Stimulated activated CD4-positive, alpha-beta T cell treated with anti-CD3 and anti-CD28 coated beads, Interleukin-4, amount 100 ng/mL, for 1 hour (primary cell): ENCODE data around the gene NANOS3.

ENCODE experiments used
- DNase-seq: peaks from one replicate; pipeline ENCODE4 v3.0.0-alpha.2; 2020

The NANOS3 gene

GRCh38 chr19:13923194-13923987 is 46.5 kb downstream of the NANOS3 start:
- DNase-seq = no peak

GRCh38 chr19:13926010-13926409 is 49.1 kb downstream of the NANOS3 start:
- DNase-seq = no peak

GRCh38 chr19:13926715-13927114 is 49.8 kb downstream of the NANOS3 start:
- no peak for DNase-seq

- no peak for DNase-seq
These were observed 52.4 kb downstream of the NANOS3 start for GRCh38 chr19:13929340-13929739.

GRCh38 chr19:13929956-13930355 is 53.0 kb downstream of the NANOS3 start:
- DNase-seq = no peak
